Activated naive CD4-positive, alpha-beta T cell (primary cell): ENCODE results near the gene STXBP5.
"Not testable (repeated sequence)": the region's sequence is repeated elsewhere in the genome, so short reads cannot be mapped to it uniquely, and the experiment has no call there.

ENCODE experiments used
- DNase-seq, 4 experiments: peaks; one replicate each; lab custom pipeline; 2025; lab: John Stamatoyannopoulos, UW

Gene STXBP5

DNA sequence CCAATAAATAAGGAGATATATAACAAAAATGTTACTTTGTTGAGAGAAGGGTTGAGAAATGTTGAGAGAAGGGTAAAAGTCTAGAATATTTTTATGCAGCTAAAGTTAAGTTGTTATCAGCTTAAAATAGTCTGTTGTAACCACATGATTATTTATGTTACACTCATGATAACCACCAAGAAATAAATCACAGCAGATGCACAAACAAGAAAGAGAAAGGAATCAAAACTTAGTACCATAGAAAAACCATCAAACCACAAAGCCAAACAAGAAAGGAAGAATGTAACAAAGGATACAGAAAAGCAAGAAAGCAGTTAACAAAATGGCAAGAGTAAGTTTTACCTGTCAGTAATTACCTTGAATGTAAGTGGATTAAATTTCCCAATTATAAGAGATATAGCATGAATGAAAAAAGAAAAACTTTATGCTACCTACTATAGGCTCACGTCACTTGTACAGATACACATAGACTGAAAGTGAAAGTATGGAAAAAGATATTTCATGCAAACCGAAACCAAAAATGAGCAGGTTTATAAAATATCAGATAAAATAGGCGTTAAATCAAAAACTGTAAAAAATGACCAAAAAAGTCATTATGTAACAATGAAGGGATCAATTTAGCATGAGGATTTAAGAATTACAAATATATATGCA, 93.6 kb downstream of the STXBP5 start:
- no peak for DNase-seq

DNA sequence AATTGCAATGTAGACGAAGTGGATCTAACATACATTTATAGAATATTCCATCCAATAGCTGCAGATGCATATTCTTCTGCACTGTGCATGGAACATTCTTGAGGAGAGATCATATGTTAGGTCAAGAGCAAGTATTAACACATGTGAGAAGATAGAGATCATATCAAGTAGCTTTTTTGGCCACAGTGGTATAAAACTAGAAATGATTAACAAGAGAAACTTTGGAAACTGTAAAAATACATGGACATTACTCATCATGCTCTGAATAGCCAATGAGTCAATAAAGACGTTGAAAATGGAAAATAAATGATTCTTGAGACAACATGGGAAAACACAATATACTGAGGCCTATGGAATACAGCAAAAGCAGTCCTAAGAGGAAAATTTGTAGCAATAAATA, 94.2 kb downstream of the STXBP5 start:
- DNase-seq: no peak

DNA sequence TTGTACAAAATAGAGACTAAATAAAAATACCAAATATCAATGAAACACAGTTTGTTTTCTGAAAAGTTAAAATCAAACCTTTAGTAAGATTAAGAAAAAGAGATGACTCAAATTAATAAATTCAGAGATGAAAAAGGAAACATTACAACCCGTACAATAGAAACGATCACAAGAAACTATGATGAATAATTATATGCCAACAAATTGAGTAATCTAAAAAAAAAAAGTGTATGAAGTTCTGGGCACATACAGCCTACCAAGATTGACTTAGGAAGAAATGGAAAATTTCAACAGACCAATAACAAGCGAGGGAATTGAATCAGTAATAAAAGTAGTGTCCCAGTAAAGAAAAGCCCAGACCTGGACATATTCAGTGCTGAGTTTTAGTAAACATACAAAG, 94.8 kb downstream of the STXBP5 start:
- no peak for DNase-seq

DNA sequence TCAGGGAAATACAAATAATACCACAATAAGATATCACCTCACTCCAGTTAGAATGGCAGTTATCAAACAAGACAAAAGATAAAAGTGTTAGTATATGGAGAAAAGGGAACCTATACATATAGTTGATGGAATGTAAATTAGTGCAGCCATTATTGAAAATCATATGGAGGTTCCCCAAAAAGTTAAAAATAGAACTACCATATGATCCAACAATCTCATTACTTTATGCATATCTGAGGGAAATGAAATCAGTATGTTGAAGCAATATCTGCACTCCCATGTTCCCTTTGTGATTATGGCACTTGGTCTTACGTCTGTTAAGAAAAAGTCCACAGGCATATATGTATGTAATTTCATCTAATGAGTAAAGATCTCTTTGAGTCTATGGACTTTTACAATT, 96.9 kb downstream of the STXBP5 start:
- no peak for DNase-seq

DNA sequence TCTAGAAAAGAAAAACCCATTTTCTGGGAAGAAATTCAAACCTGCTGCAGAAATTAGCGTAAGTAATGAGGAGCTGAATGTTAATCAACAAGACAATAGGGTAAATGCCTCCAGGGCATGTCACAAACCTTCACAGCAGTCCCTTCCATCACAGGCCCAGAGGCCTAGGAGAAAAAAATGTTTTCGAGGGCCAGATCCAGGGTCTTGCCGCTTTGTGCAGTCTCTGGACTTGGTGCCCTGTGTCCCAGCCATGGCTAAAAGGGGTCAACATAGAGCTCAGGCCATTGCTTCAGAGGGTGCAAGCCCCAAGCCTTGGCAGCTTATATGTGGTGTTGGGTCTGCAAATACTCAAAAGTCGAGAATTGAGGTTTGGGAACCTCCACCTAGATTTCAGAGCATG, 99.8 kb downstream of the STXBP5 start:
- DNase-seq: no peak

DNA sequence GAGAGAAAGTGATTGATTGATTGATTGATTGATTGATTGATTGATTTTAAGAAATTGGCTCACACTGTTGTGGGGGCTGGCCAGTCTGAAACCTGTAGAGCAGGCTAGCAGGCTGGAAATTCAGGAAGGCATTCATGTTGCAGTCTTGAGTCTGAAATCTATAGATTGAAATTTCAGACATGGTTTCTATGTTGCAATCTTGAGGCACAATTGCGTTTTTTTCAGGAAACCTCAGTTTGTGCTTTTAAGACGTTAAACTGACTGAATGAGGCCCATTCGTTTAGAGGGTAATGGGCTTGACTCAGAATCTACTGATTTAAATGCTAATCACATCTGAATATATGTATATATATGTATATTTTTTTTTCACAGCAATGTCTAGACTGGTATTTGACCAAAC, 106.3 kb downstream of the STXBP5 start:
- no peak for DNase-seq

DNA sequence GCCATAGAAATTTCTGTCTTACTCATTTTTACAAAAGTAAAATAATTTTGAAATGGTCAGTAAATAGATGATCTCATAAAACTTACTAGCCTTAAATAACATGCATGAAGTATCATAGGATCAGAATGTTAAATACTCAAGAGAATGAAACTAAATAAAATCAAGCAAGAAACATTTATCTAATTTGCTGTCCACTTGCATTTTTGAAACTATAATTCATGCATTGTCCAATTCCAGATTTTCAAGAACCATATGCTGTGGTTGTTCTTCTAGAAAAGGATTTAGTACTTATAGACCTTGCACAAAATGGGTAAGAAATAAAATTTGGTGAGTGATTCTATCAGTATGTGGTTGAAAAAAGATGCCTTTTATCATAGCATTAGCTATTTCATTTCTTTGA, 107.0 kb downstream of the STXBP5 start:
- DNase-seq: no peak

DNA sequence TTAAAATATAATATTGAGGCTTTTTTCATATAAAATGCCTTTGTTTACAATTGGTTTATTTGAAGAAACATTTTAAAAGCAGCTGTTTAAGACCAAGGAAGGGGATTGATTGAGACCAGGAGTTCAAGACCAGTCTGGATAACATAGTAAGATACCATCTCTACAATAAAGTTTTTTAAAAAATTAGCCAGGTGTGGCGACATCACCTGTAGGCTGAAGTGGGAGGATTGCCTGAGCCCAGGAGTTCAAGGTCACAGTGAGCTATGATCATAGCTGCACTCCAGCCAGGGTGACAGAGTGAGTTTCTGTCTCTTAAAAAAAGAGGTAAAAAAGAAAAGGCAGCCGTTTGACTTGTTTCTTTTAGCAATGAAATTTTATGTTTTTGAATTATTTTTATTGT, 117.0 kb downstream of the STXBP5 start:
- DNase-seq: no peak

DNA sequence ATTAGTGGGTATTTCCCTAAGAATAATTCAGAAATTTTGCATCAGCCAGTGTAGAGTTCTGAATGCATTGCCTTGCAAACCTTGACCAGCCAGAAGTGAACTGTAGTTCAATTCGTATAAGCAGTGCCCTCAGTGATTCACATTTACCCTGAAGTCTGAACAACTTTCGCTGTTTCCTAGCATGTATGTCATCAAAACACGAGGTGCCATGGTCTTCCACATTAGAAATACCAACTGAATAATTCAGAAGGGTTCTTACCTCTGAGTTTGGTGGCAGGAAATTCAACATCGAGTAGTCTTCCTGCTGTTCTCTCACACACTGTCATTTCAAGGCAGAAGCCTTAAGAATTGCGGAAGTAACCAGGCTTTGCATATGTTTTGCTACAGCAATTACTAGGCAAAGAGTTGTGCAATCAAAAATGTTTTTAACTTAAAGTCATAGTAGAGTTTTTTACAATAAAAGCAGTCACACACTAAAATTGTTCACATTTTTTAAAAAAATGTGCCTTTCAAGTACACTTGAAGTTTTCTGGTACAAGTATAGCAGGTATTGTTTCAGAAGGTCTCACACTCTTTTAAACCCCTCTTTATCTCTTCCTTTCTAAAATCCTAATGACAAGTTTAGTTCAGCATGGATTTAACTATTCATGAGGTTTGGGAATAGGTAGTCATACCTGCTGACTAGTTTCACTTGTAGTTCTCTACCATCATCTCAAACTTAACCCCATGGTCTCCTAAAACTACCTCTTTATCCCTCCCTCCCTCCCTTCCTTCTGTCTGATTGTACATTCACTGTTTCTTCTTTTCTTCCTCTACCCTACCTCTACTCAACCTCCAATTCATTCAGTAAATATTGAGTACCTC, 118.3 kb downstream of the STXBP5 start:
- no peak for DNase-seq

DNA sequence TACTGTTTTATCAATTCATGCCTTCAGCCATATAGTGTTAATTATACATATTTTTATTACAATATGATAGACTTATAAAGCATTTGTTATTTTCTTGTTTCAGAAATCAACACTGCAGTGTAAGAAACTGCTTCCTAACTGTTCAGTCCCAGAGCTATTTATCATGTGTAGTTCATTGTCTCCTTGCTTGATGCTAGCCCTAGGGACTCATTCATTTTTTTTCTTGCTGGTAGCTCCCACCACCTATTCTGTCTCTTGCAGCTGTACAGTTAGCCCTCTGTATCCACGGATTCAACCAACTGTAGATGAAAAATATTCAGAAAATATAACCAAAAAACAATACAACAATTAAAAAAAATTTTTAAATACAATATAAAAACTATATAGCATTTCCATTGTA, 121.3 kb downstream of the STXBP5 start:
- DNase-seq: no peak

DNA sequence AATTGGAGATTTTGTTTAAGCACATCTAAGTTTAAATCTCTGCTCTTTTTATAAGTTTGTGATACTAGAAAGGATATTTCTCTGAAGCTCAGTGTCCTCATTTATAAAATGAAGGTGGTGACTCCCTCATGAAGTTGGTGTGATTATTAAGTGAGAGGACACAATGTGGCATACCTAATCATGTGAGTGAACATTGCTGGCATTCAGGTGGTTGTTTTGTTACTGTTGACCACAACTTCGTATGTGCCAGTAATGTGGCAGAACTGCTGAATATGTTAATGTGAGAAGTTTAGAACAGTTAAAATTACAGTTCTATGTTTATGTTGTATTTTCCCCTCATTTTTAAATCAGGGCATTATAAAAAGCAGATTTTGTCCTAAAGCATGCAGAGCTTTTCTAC, 127.2 kb downstream of the STXBP5 start:
- DNase-seq: no peak

DNA sequence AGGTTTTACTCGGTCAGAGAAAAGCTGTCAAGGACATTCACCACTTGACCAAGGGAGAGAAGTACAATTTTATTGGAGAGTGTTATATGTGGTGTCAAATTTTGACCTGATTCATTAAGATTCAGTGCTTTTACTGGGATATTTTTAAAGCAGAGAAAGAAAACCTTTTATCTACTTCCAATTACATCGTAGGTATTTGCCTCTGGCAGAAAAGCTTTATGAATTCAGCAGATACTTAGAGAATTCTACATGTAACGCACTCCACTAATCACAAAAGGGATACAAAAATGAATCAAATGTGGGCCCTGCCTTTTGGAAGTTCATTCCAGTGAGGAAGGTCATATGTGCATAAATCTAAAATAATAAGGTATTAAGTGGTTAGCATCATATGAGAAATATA, 133.7 kb downstream of the STXBP5 start:
- DNase-seq: no peak

DNA sequence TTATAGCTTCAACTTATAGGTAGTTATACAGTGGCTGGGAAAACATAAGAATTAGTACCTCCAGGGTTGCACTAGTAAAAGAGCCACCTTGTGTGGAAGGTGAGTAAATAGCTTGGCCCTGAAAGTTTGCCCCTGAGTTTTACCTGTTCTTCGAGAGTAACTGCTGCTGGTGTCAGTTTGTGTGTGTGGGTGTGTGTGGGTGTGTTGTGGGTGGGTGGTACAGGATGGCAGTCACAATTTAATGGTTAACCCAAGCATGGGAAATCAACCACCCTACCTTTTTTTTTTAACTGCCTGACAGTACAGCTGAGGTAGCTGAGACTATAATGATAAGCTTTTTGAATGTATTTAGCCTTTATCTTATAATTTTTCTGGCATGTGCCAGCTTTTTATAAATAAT, 137.3 kb downstream of the STXBP5 start:
- no peak for DNase-seq

DNA sequence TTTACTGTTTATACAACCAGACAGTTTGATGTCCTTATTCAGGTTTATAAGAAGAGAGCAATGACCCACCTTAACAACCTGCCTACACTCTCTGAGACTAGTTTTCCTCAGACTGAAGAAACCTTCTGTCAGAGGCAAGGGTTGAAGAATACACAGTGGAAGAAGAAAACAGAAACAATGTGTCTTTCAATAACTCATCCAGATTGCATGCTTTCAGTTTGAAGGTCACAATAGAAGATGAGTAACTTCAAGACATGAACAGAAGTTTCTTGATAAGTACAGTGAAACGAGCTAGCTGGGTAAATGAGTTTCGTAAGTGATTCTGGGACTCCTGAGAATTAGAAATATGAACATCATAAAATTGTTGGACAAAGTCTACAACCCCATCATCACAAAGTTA, 141.7 kb downstream of the STXBP5 start:
- no peak for DNase-seq

DNA sequence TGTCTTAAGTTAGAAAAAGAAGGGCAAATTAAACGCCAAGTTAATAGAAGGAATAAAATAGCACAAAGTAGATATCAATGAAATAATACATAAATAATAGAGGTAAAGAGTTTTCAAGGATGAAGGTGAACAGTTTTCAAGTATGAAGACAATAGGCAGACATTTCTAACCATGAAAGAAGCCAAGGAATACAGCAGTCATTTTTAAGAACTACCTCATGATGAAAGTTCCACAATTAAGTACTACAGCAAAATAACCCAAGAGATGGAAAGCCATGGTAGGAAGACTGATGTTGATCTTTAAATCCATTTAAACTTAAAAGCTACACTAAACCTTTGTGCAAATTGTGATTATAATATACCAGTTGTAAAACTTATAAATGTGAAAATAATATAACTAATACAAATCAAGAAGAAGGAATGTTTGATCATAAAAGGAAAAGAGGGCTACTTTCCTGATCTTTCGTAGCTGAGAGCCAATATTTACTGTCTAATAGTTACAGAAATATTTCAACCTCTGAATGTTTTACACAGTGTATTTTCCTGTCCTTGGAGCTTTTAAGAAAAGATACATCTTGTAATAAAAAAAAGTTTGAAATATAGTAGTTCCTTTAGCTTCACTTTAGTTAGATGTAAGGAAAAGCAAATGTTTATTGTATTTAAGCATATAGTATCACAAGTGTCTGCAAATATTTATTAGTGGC, 143.1 kb downstream of the STXBP5 start:
- no peak for DNase-seq

DNA sequence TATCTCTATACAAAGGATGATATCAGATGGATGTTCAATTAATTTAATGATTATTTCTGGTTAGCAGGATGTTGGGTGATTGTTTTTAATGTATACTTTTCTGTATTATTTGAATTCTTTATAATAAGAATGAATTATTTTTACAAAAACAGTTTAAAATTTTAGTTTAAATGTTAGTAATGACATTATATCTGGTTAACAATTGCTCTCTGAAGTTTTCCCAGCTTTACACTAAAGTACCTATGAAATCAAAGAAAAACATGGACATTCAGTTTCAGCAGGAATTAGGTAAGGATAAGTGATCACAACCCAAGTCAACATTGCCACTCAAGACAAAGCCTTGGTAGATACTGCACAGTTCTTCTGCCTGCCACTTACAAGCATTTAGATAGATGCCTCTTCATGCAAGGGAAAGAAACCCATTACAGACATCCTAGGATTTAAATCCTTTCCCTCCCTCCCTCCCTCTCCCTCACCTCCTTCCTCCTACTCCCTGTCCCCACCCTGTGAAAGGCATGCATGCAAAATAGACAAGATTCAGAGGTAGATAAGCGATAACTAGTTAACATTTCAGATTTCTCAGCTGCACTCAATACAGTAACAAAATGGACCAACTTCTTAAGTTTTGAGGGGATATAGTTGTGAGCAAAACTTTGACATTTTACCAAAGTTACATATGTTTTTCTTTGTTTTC, 143.8 kb downstream of the STXBP5 start:
- no peak for DNase-seq

DNA sequence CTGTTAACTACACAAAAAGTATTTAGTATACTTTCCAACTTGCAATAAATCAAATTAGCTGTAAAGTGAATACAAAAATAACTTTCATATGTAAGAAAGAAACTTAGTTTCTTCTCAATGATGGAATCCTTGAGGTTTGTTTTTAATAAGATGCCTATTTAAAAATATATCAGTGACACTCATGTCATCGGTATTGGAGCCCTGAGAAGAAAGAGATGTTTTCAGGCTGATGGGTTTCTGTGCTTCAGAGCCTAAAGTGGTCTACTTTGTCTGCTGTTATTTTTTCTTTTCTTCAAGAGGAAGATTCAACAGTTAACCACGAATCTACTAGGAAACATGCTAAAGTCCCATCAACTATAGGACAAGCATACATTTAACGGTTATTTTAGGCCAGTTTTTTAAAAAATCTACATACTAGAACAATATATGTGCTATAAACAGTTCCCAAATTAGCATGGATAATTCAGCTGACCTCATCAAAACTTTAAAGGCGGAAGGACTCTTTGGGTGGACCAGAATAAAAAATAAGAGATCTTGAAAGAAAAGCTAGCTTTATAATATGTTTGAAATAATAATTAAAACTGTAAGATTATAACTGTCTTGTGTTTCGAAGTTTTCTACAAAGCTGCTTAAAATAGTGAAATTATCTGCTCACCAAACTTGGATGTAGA, 157.2 kb downstream of the STXBP5 start:
- no peak for DNase-seq

DNA sequence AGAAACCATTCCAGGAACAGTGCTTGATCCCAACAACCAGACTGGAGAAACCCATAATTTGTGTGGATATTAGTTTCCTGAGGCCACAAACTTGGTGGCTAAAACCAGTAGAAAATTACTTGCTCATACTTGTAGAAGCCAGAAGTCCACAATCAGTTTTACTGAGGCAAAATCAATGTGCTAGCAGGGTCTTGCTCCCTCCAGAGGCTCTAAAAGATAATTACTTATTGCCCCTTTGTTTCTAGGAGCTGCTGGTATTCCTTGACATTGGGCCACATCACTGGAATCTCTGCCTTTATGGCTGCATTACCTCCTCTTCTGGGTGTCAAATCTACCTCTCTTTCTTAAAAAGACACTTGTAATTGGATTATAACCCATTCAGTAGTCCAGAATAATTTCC, 162.1 kb downstream of the STXBP5 start:
- no peak for DNase-seq

DNA sequence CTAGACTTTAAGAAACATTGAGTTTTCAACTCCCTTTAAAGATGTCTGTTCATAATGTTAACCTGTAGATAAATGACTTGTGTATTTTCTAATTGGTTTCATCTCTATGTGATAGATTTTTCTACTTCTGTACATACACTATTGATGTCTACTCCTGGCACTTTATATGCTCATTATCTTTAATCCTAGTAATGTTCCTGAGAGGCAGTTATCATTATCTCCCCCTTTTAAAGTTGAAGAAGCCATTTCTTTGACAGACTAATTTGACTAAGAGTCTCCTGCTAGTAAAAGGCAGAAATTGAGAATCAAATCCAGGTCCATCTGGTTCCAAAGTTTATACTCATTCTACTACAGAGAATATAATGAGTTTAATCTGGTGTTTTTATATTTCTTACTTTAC, 167.1 kb downstream of the STXBP5 start:
- no peak for DNase-seq

DNA sequence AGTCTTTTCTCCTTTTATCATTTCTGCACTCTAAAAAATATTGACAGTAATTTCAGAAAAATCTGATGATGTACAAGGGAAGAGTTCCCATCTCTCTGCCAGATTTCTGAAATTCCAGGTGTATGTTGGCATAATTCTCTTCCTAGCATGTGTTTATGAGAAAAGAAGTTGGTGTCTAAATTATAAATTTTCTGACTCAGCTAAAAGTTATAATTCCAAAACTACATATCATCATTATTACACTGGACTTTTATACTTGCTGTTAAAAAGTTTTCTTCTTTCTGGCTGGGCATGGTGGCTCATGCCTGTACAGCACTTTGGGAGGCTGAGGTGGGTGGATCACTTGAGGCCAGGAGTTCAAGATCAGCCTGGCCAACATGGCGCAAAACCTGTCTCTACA, 168.6 kb downstream of the STXBP5 start:
- DNase-seq: no peak

DNA sequence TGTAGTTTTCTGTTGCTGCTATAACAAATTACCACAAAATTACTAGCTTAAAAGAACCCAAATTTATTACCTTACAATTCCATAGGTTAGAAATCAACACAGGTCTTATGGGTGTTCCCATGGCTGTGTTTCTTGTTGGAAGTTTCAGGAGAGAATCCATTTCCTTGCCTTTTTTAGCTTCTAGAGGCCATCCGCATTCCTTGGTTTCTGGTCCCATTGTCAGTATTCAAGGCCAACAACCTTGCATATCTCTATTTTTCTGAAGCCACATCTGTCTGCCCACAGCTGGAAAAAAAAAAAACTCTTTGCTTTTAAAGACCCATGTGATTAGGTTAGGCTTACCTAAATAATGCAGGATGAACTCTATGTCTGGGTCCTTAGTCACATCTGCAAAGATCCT, 174.6 kb downstream of the STXBP5 start:
- no peak for DNase-seq

DNA sequence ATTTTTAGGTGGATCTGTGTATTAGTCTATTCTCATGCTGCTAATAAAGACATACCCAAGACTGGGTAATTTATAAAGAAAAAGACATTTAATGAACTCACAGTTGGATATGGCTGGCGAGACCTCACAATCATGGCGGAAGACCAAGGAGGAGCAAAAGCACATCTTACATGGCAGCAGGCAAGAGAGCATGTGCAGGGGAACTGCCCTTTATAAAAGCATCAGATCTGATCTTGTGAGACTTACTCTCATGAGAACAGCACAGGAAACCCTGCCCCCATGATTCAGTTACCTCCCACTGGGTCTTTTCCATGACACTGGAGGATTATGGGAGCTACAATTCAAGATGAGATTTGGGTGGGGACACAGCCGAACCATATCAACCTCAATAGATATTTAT, 176.6 kb downstream of the STXBP5 start:
- DNase-seq: not testable (repeated sequence)
